ENCODE results near the gene AFAP1L1. TPM values are rescaled to one million over a fixed set of nuclear protein-coding genes. Genes with fewer than 3 reads are reported as not detected.

The AFAP1L1 gene
- total RNA-seq, 1 experiment from 2014 or later, result 19.6 TPM

DNA sequence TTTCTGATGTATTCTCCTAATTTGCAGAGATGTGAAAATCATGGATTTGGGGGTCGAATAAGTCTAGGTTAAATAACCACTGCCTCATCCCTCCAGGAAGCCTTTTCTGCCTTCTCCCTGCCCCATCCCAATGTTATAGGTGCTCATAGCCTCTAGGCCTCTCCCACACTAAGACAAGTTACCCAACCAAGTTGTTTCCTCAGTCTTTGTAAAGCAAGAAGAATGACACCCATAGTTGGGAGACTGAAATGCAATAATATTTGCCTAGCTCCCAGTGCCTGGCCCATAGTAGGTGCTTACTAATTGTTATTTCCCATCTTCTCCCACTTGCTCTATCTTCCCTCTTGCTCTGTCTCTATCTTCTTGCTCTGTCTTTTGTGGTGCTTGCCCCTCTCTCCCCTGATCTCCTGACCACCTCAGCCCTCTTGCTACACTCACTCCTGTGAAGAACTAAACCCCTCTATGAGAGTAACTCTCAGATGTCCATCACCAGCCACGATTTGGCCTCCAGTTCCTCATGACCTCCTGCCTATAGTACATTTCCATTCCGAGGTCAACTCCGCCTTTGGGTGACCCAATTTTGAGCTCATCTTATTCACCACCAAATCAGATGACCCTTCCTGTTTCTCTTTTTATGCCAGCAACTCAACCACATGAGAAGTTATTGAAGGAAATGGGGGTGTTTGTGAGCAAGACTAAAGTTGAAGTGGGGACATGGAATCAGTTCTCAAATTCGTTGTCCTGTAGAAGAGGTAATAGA, 7.0 kb downstream of the AFAP1L1 start:
- Histone ChIP-seq H3K4me1 (ENCODE audit: insufficient read depth, low read length) (no peaks in the 10 kb centered on the region), H3K79me2 (ENCODE audit: low read length) (no peaks in the 10 kb centered on the region), H3K4me3 (ENCODE audit: low read length) (no peak overlapping the region), H3K27me3 (ENCODE audit: low read length) (no peaks in the 10 kb centered on the region), H3F3A (ENCODE audit: low read length, unreplicated experiment) (no peaks in the 10 kb centered on the region), H4K20me1 (ENCODE audit: low read length) (no peaks in the 10 kb centered on the region), H3K36me3 (ENCODE audit: low read depth, low read length) (no peaks in the 10 kb centered on the region), H3K27ac (ENCODE audit: low read length) (no peak overlapping the region), H3K4me2 (ENCODE audit: low read length) (no peak overlapping the region), H2AFZ (ENCODE audit: low read length) (no peak overlapping the region), H3K9me2 (replicated peaks; ENCODE audit: low read length) (no peaks in the 10 kb centered on the region), H3K9me3 (ENCODE audit: low read length) (no peaks in the 10 kb centered on the region), H3K9ac (ENCODE audit: low read length) (no peak overlapping the region)
- no peak for ATAC-seq
- intact Hi-C loops (cut with micrococcal nuclease), result no loop called here
- BruUV-seq (replicated peaks), result no TSS peak
- ChIA-PET POLR2A (ENCODE audit: unreplicated experiment) (no interaction called here), CTCF (interaction anchor here (0.6 kb wide), 2 partner anchors 94 to 153 kb away, joined by 3 read pairs; no protein-coding TSS in a partner anchor)
- no peak for DNase-seq
- TF ChIP-seq CTCF (conservative IDR thresholded peaks at IDR 0.05; ENCODE audit: low read depth, low read length) (no peak), EZH2phosphoT487 (IDR thresholded peaks at IDR 0.05; ENCODE audit: borderline replicate concordance, low read length) (no peak), EZH2 (IDR thresholded peaks at IDR 0.05; ENCODE audit: low read length, unreplicated experiment) (no peak)

GRCh38 chr5:149279661-149280060, 8.0 kb downstream of the AFAP1L1 start:
- Histone ChIP-seq H3K9me3 (ENCODE audit: low read length) (no peaks in the 10 kb centered on the region), H2AFZ (ENCODE audit: low read length) (no peak overlapping the region), H3K79me2 (ENCODE audit: low read length) (no peaks in the 10 kb centered on the region), H3K27me3 (ENCODE audit: low read length) (no peaks in the 10 kb centered on the region), H3K4me2 (ENCODE audit: low read length) (no peak overlapping the region), H3K27ac (ENCODE audit: low read length) (no peak overlapping the region), H3K9me2 (replicated peaks; ENCODE audit: low read length) (no peaks in the 10 kb centered on the region), H3K4me3 (ENCODE audit: low read length) (no peak overlapping the region), H3K4me1 (ENCODE audit: insufficient read depth, low read length) (no peaks in the 10 kb centered on the region), H4K20me1 (ENCODE audit: low read length) (no peaks in the 10 kb centered on the region), H3F3A (ENCODE audit: low read length, unreplicated experiment) (no peaks in the 10 kb centered on the region), H3K9ac (ENCODE audit: low read length) (no peak overlapping the region), H3K36me3 (ENCODE audit: low read depth, low read length) (no peaks in the 10 kb centered on the region)
- POLR2A ChIA-PET (ENCODE audit: unreplicated experiment), result no interaction called here
- no peak for ATAC-seq
- no peak for TF ChIP-seq EZH2phosphoT487 (IDR thresholded peaks at IDR 0.05; ENCODE audit: borderline replicate concordance, low read length)
- no peak for TF ChIP-seq CTCF (conservative IDR thresholded peaks at IDR 0.05; ENCODE audit: low read depth, low read length)
- no peak for TF ChIP-seq EZH2 (IDR thresholded peaks at IDR 0.05; ENCODE audit: low read length, unreplicated experiment)
- intact Hi-C loops (cut with micrococcal nuclease), result no loop called here
- BruUV-seq (replicated peaks), result no TSS peak
- CTCF ChIA-PET, result no interaction called here
- no peak for DNase-seq

DNA sequence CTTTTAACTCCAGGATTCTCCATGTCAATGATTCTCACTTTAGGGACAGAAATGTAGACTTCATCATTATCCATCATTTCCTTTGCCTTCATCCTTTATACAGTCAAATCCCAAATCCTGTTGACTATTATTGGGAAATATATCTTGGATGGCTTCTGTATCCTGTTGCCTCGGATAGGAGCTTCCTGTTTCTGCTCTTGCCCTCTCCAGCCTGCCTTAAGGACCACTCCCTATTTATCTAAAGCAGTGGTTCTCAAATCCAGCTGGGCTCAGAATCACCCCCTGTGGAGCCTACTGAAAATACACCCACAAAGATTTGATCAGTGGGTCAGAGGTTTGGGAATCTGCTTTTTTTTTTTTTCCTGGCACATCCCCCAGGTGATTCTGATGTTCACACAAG, 8.5 kb downstream of the AFAP1L1 start:
- no peaks in the 10 kb centered on the region for H3K9me3 ChIP-seq (ENCODE audit: low read length)
- no peak overlapping the region for H3K4me2 ChIP-seq (ENCODE audit: low read length)
- CTCF ChIA-PET, result no interaction called here
- no peak for DNase-seq
- BruUV-seq (replicated peaks), result no TSS peak
- POLR2A ChIA-PET (ENCODE audit: unreplicated experiment), result no interaction called here
- H3K27me3 ChIP-seq (ENCODE audit: low read length), result no peaks in the 10 kb centered on the region
- no peak overlapping the region for H3K9ac ChIP-seq (ENCODE audit: low read length)
- H3K4me3 ChIP-seq (ENCODE audit: low read length), result no peak overlapping the region
- no peaks in the 10 kb centered on the region for H3K9me2 ChIP-seq (replicated peaks; ENCODE audit: low read length)
- intact Hi-C loops (cut with micrococcal nuclease), result no loop called here
- TF ChIP-seq CTCF (conservative IDR thresholded peaks at IDR 0.05; ENCODE audit: low read depth, low read length), result no peak; the same call in 1 of the 2 replicates
- TF ChIP-seq EZH2phosphoT487 (IDR thresholded peaks at IDR 0.05; ENCODE audit: borderline replicate concordance, low read length), result no peak
- TF ChIP-seq EZH2 (IDR thresholded peaks at IDR 0.05; ENCODE audit: low read length, unreplicated experiment), result no peak
- no peaks in the 10 kb centered on the region for H3K4me1 ChIP-seq (ENCODE audit: insufficient read depth, low read length)
- no peaks in the 10 kb centered on the region for H4K20me1 ChIP-seq (ENCODE audit: low read length)
- H3K27ac ChIP-seq (ENCODE audit: low read length), result no peak overlapping the region
- no peaks in the 10 kb centered on the region for H3K36me3 ChIP-seq (ENCODE audit: low read depth, low read length)
- no peaks in the 10 kb centered on the region for H3K79me2 ChIP-seq (ENCODE audit: low read length)
- no peak for ATAC-seq
- H2AFZ ChIP-seq (ENCODE audit: low read length), result no peak overlapping the region
- no peaks in the 10 kb centered on the region for H3F3A ChIP-seq (ENCODE audit: low read length, unreplicated experiment)
